Erythroblast (primary cell): ENCODE results near the gene HAPSTR1.

Experiments used
- GATA1 ChIP-seq: IDR thresholded peaks from 2 replicates; pipeline ENCODE4 v1.6.1; 2011; ENCODE audit warnings: low read depth, mild to moderate bottlenecking, control low read depth, low read length, moderate library complexity
- POLR2A ChIP-seq: IDR thresholded peaks from 2 replicates; pipeline ENCODE4 v1.6.1; 2011; ENCODE audit warnings: mild to moderate bottlenecking, low read length

- TF ChIP-seq POLR2A (no peak), GATA1 (no peak)
These were observed 7.7 kb downstream of the HAPSTR1 start for GRCh38 chr16:9099131-9099625.
